GM23248 (cell line): Measurements from ENCODE around the gene AMOT. TPM values are rescaled to one million over a fixed set of nuclear protein-coding genes. Genes with fewer than 3 reads are reported as not detected.

Source experiments
- DNase-seq: peaks from one replicate; pipeline ENCODE4 v3.0.0-alpha.2; 2015
- H2AFZ ChIP-seq: fragments of 200-600 bp; sonication (generic); 2 replicates; pipeline ENCODE4 v1.6.1; 2016; ENCODE audit warnings: antibody characterized with exemption
- H3F3A ChIP-seq: fragments of 200-600 bp; sonication (generic); 2 replicates; pipeline ENCODE4 v1.6.1; 2016; ENCODE audit warnings: mild to moderate bottlenecking, antibody characterized with exemption, mixed run types; ENCODE audit not compliant: insufficient read depth
- H3K27ac ChIP-seq: fragments of 200-600 bp; sonication (generic); 2 replicates; pipeline ENCODE4 v1.5.1; 2016; ENCODE audit warnings: mild to moderate bottlenecking
- H3K27me3 ChIP-seq: fragments of 200-600 bp; sonication (generic); replicated peaks from 2 replicates; pipeline ENCODE4 v1.6.1; 2016; ENCODE audit warnings: mild to moderate bottlenecking; ENCODE audit not compliant: insufficient read depth
- H3K36me3 ChIP-seq: fragments of 200-600 bp; sonication (generic); 2 replicates; pipeline ENCODE4 v1.6.1; 2016; ENCODE audit warnings: low read depth, mild to moderate bottlenecking
- H3K4me1 ChIP-seq: fragments of 200-600 bp; sonication (generic); 2 replicates; pipeline ENCODE4 v1.6.1; 2016; ENCODE audit warnings: mild to moderate bottlenecking; ENCODE audit not compliant: insufficient read depth
- H3K4me2 ChIP-seq: fragments of 200-600 bp; sonication (generic); one replicate; pipeline ENCODE4 v1.6.1; 2016; ENCODE audit warnings: mild to moderate bottlenecking; ENCODE audit not compliant: unreplicated experiment
- H3K4me3 ChIP-seq: fragments of 200-600 bp; sonication (generic); 2 replicates; pipeline ENCODE4 v1.5.1; 2016; ENCODE audit warnings: mild to moderate bottlenecking
- H3K79me2 ChIP-seq: fragments of 200-600 bp; sonication (generic); 2 replicates; pipeline ENCODE4 v1.6.1; 2016; ENCODE audit warnings: mild to moderate bottlenecking; ENCODE audit not compliant: insufficient read depth
- H3K9ac ChIP-seq: fragments of 200-600 bp; sonication (generic); 2 replicates; pipeline ENCODE4 v1.6.1; 2016; ENCODE audit warnings: mild to moderate bottlenecking
- H3K9me2 ChIP-seq: fragments of 200-600 bp; sonication (generic); 2 replicates; pipeline ENCODE4 v1.6.1; 2016; ENCODE audit warnings: mixed run types, mild to moderate bottlenecking, moderate library complexity; ENCODE audit not compliant: insufficient read depth
- H3K9me3 ChIP-seq: fragments of 200-600 bp; sonication (generic); one replicate; pipeline ENCODE4 v1.6.1; 2017; ENCODE audit warnings: low read depth
- H4K20me1 ChIP-seq: fragments of 200-600 bp; sonication (generic); 2 replicates; pipeline ENCODE4 v1.6.0; 2016; ENCODE audit not compliant: insufficient read depth
- EZH2 ChIP-seq: fragments of 200-600 bp; sonication (generic); IDR thresholded peaks from 2 replicates; pipeline ENCODE4 v1.6.1; 2018; ENCODE audit warnings: antibody characterized with exemption, mild to moderate bottlenecking; ENCODE audit not compliant: insufficient read depth, poor library complexity, severe bottlenecking
- EZH2phosphoT487 ChIP-seq: fragments of 200-600 bp; sonication (generic); IDR thresholded peaks from 2 replicates; pipeline ENCODE4 v1.6.1; 2018; ENCODE audit warnings: antibody characterized with exemption, moderate library complexity, mild to moderate bottlenecking, low read depth; ENCODE audit not compliant: insufficient read depth
- WGBS, 2 experiments: methylation state at CpG; one replicate each; pipeline ENCODE4 v1.1.6; 2015 to 2017; ENCODE audit warnings: low lambda C conversion rate in 2 of 2, low coverage in 1 of 2; ENCODE audit errors: missing lambda C conversion rate in 2 of 2; 5-methylcytosine and 5-hydroxymethylcytosine counted together
- in situ Hi-C: fragments of 300-500 bp; cut with MboI; formaldehyde crosslinking; loops from 2 replicates; pipeline ENCODE4 v1.15.0; 2020
- polyA plus RNA-seq: library from polyadenylated mRNA; unstranded; fragments of >200 nt; fragmentation: Nextera tagmentation; extraction: Ambion mirVana; gene quantifications from 2 replicates; pipeline ENCODE4 v1.2.1, GENCODE V29; 2016
- total RNA-seq: library from RNA; depleted of rRNA; stranded (reverse); fragments of >200 nt; shearing (Covaris generic); gene quantifications from 2 replicates; pipeline ENCODE4 v1.2.3, GENCODE V29; 2014

Gene AMOT
- total and polyA plus RNA-seq, 2 experiments from 2014 or later: 2.2 to 2.5 TPM

GRCh38 chrX:112746812-112747595 lies 93.6 kb downstream of the AMOT start:
- H3K27ac ChIP-seq: no peak overlapping the region
- TF ChIP-seq EZH2 (no peak), EZH2phosphoT487 (no peak)
- no peak overlapping the region for H2AFZ ChIP-seq
- H3K9me3 ChIP-seq: no peaks in the 10 kb centered on the region
- H3K4me3 ChIP-seq: no peak overlapping the region
- in situ Hi-C loops: no loop called here
- WGBS, 2 experiments: 65 to 73% methylated on average over 4 of the region's 4 CpGs
- H4K20me1 ChIP-seq: no peaks in the 10 kb centered on the region
- no peaks in the 10 kb centered on the region for H3K79me2 ChIP-seq
- H3K36me3 ChIP-seq: no peaks in the 10 kb centered on the region
- no peaks in the 10 kb centered on the region for H3K4me1 ChIP-seq
- no peaks in the 10 kb centered on the region for H3K9me2 ChIP-seq
- H3F3A ChIP-seq: no peaks in the 10 kb centered on the region
- H3K27me3 ChIP-seq: no peaks in the 10 kb centered on the region
- no peak overlapping the region for H3K4me2 ChIP-seq
- DNase-seq: peak; percentile 21
- no peak overlapping the region for H3K9ac ChIP-seq

GRCh38 chrX:112738347-112739033 lies 102.1 kb downstream of the AMOT start:
- Histone ChIP-seq H4K20me1 (no peaks in the 10 kb centered on the region), H3K27ac (no peak overlapping the region), H3K79me2 (no peaks in the 10 kb centered on the region), H3K9ac (no peak overlapping the region), H2AFZ (no peak overlapping the region), H3K27me3 (no peaks in the 10 kb centered on the region), H3K4me2 (no peak overlapping the region), H3K4me1 (no peaks in the 10 kb centered on the region), H3F3A (no peaks in the 10 kb centered on the region), H3K4me3 (no peak overlapping the region), H3K9me3 (no peaks in the 10 kb centered on the region), H3K9me2 (no peaks in the 10 kb centered on the region), H3K36me3 (no peaks in the 10 kb centered on the region)
- in situ Hi-C loops: no loop called here
- WGBS, 2 experiments: 76 to 97% methylated on average over 4 to 5 of the region's 5 CpGs
- DNase-seq: no peak
- TF ChIP-seq EZH2phosphoT487 (no peak), EZH2 (no peak)

GRCh38 chrX:112736310-112736709 lies 104.3 kb downstream of the AMOT start:
- Histone ChIP-seq H3K79me2 (no peaks in the 10 kb centered on the region), H3K9me2 (no peaks in the 10 kb centered on the region), H3K9me3 (no peaks in the 10 kb centered on the region), H3K9ac (no peak overlapping the region), H3K36me3 (no peaks in the 10 kb centered on the region), H3K4me1 (no peaks in the 10 kb centered on the region), H3F3A (no peaks in the 10 kb centered on the region), H3K27ac (no peak overlapping the region), H4K20me1 (no peaks in the 10 kb centered on the region), H2AFZ (no peak overlapping the region), H3K4me3 (no peak overlapping the region), H3K4me2 (no peak overlapping the region), H3K27me3 (no peaks in the 10 kb centered on the region)
- no peak for TF ChIP-seq EZH2
- TF ChIP-seq EZH2phosphoT487: no peak
- in situ Hi-C loops: no loop called here
- DNase-seq: no peak
- 92 to 95% methylated on average over 3 of the region's 3 CpGs for WGBS, 2 experiments

DNA sequence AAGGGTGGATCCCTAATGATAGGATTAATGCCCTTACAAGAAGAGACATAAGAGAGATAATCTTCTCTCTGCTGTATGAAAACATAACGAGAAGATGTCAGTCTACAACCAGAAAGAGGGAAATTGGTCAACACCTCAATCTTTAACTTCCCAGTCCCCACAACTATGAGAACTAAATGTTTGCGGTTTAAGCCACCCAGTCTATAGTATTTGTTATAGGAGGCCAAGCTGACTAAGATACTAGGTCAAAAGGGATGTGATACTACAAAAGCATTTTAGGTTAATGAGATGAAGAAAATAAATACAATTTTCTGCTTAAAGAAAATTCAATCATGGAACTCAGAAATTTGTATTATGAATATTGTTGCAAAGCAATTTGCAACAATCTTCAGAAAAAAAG lies 105.5 kb downstream of the AMOT start:
- Histone ChIP-seq H3K9me3 (no peaks in the 10 kb centered on the region), H3K4me2 (no peak overlapping the region), H3K79me2 (no peaks in the 10 kb centered on the region), H3K36me3 (no peaks in the 10 kb centered on the region), H3K9ac (no peak overlapping the region), H3K4me1 (no peaks in the 10 kb centered on the region), H4K20me1 (no peaks in the 10 kb centered on the region), H3K9me2 (no peaks in the 10 kb centered on the region), H3F3A (no peaks in the 10 kb centered on the region), H2AFZ (no peak overlapping the region), H3K4me3 (no peak overlapping the region), H3K27ac (no peak overlapping the region), H3K27me3 (no peaks in the 10 kb centered on the region)
- in situ Hi-C loops: no loop called here
- DNase-seq: no peak
- no peak for TF ChIP-seq EZH2phosphoT487
- 82 to 94% methylated on average over 2 of the region's 2 CpGs for WGBS, 2 experiments
